NCI-H146 (cell line): ENCODE results near the gene CYBA.
A peak's percentile ranks its signal among the peaks of the same experiment; 100 is the strongest.

Experiments
- DNase-seq: peaks from one replicate; lab custom pipeline; 2025; lab: John Stamatoyannopoulos, UW

The CYBA gene

GRCh38 chr16:88628512-88628974, 22.3 kb downstream of the CYBA start:
- DNase-seq = no peak

- no peak for DNase-seq
Observed at GRCh38 chr16:88627531-88628411, 23.1 kb downstream of the CYBA start.

GRCh38 chr16:88626646-88627045, 24.2 kb downstream of the CYBA start:
- DNase-seq = no peak

GRCh38 chr16:88624977-88625576, 25.8 kb downstream of the CYBA start:
- no peak for DNase-seq

- no peak for DNase-seq
Observed at GRCh38 chr16:88624481-88624880, 26.4 kb downstream of the CYBA start.

GRCh38 chr16:88623858-88624257, 27.0 kb downstream of the CYBA start:
- no peak for DNase-seq

- DNase-seq = no peak
Observed at GRCh38 chr16:88622866-88623265, 28.0 kb downstream of the CYBA start.

- DNase-seq = no peak
Observed at GRCh38 chr16:88622125-88622524, 28.7 kb downstream of the CYBA start.

GRCh38 chr16:88619859-88620815, 30.7 kb downstream of the CYBA start:
- no peak for DNase-seq

- no peak for DNase-seq
Observed at GRCh38 chr16:88618956-88619667, 31.7 kb downstream of the CYBA start.

- DNase-seq = no peak
Observed at GRCh38 chr16:88618182-88618955, 32.5 kb downstream of the CYBA start.

GRCh38 chr16:88617268-88618031, 33.4 kb downstream of the CYBA start:
- DNase-seq = peak; percentile 56

GRCh38 chr16:88616736-88617135, 34.1 kb downstream of the CYBA start:
- DNase-seq = no peak

GRCh38 chr16:88616320-88616719, 34.5 kb downstream of the CYBA start:
- DNase-seq = no peak

GRCh38 chr16:88614818-88615580, 35.9 kb downstream of the CYBA start:
- DNase-seq = no peak

- no peak for DNase-seq
Observed at GRCh38 chr16:88613911-88614817, 36.7 kb downstream of the CYBA start.

GRCh38 chr16:88613293-88613692, 37.6 kb downstream of the CYBA start:
- no peak for DNase-seq
